H9 (cell line): ENCODE data around the gene SPECC1L. TPM values are rescaled to one million over a fixed set of nuclear protein-coding genes. Genes with fewer than 3 reads are reported as not detected.

ENCODE experiments used
- DNase-seq: peaks from one replicate; pipeline ENCODE4 v3.0.0-alpha.2; 2017
- H2AFZ ChIP-seq: one replicate; pipeline ENCODE4 v1.6.1; 2013; ENCODE audit warnings: mild to moderate bottlenecking, low read length, control low read depth, moderate library complexity
- H2AK5ac ChIP-seq: 2 replicates; pipeline ENCODE4 v1.6.1; 2013; ENCODE audit warnings: low read length, control low read depth, mixed read lengths; ENCODE audit not compliant: insufficient read length
- H2BK120ac ChIP-seq: one replicate; pipeline ENCODE4 v1.6.1; 2013; ENCODE audit warnings: low read depth, mild to moderate bottlenecking, low read length, control low read depth, inconsistent platforms; ENCODE audit not compliant: poor library complexity, severe bottlenecking
- H2BK12ac ChIP-seq: 2 replicates; pipeline ENCODE4 v1.6.1; 2013; ENCODE audit warnings: low read length, control low read depth, mixed read lengths, low read depth; ENCODE audit not compliant: insufficient read length
- H2BK15ac ChIP-seq: 2 replicates; pipeline ENCODE4 v1.6.1; 2013; ENCODE audit warnings: low read depth, low read length, control low read depth
- H2BK20ac ChIP-seq: one replicate; pipeline ENCODE4 v1.6.1; 2013; ENCODE audit warnings: low read depth, mild to moderate bottlenecking, low read length, control low read depth, inconsistent platforms; ENCODE audit not compliant: poor library complexity, severe bottlenecking
- H2BK5ac ChIP-seq: 2 replicates; pipeline ENCODE4 v1.6.1; 2013; ENCODE audit warnings: low read length, control low read depth, mixed read lengths; ENCODE audit not compliant: insufficient read length
- H3K14ac ChIP-seq: 2 replicates; pipeline ENCODE4 v1.6.1; 2013; ENCODE audit warnings: low read length, control low read depth; ENCODE audit not compliant: insufficient read depth
- H3K18ac ChIP-seq: 2 replicates; pipeline ENCODE4 v1.6.1; 2013; ENCODE audit warnings: low read depth, mild to moderate bottlenecking, mixed read lengths, low read length, control low read depth; ENCODE audit not compliant: insufficient read length
- H3K23ac ChIP-seq: 2 replicates; pipeline ENCODE4 v1.6.1; 2013; ENCODE audit warnings: low read length, control low read depth, mixed read lengths, low read depth; ENCODE audit not compliant: insufficient read length
- H3K23me2 ChIP-seq: 2 replicates; pipeline ENCODE4 v1.6.1; 2013; ENCODE audit warnings: low read depth, mild to moderate bottlenecking, mixed read lengths, low read length, control low read depth; ENCODE audit not compliant: insufficient read length, poor library complexity, severe bottlenecking
- H3K27ac ChIP-seq: 2 replicates; pipeline ENCODE4 v1.5.1; 2013; ENCODE audit warnings: low read length, control low read depth, mixed read lengths, low read depth; ENCODE audit not compliant: insufficient read length
- H3K27me3 ChIP-seq: 2 replicates; pipeline ENCODE4 v1.6.1; 2013; ENCODE audit warnings: low read length, control low read depth, inconsistent platforms; ENCODE audit not compliant: insufficient read depth
- H3K4ac ChIP-seq: 2 replicates; pipeline ENCODE4 v1.6.1; 2013; ENCODE audit warnings: low read depth, mild to moderate bottlenecking, control low read depth, inconsistent platforms, low read length, moderate library complexity
- H3K4me1 ChIP-seq: 2 replicates; pipeline ENCODE4 v1.6.1; 2013; ENCODE audit warnings: low read length, control low read depth, inconsistent platforms; ENCODE audit not compliant: insufficient read depth
- H3K4me2 ChIP-seq: 2 replicates; pipeline ENCODE4 v1.6.1; 2013; ENCODE audit warnings: low read length, control low read depth, mixed read lengths; ENCODE audit not compliant: insufficient read length, insufficient read depth
- H3K56ac ChIP-seq: 2 replicates; pipeline ENCODE4 v1.6.1; 2013; ENCODE audit warnings: low read depth, mild to moderate bottlenecking, mixed read lengths, low read length, control low read depth; ENCODE audit not compliant: insufficient read length
- H3K79me1 ChIP-seq: 2 replicates; pipeline ENCODE4 v1.6.1; 2013; ENCODE audit warnings: low read depth, mild to moderate bottlenecking, moderate library complexity, low read length, control low read depth, inconsistent platforms; ENCODE audit not compliant: insufficient read depth, poor library complexity, severe bottlenecking
- H3K79me2 ChIP-seq: 2 replicates; pipeline ENCODE4 v1.6.1; 2013; ENCODE audit warnings: low read length, control low read depth, inconsistent platforms; ENCODE audit not compliant: insufficient read depth
- H3K9ac ChIP-seq: 2 replicates; pipeline ENCODE4 v1.6.1; 2013; ENCODE audit warnings: low read length, control low read depth, mixed read lengths; ENCODE audit not compliant: insufficient read length; ENCODE audit errors: extremely low read depth
- H3K9me3 ChIP-seq: one replicate; pipeline ENCODE4 v1.6.1; 2013; ENCODE audit warnings: low read depth, low read length, inconsistent platforms; ENCODE audit not compliant: control insufficient read depth
- H3T11ph ChIP-seq: one replicate; pipeline ENCODE4 v1.6.1; 2013; ENCODE audit warnings: mild to moderate bottlenecking, low read length, control low read depth, inconsistent platforms
- H4K20me1 ChIP-seq: one replicate; pipeline ENCODE4 v1.6.1; 2013; ENCODE audit not compliant: control insufficient read depth, insufficient read length, insufficient read depth
- H4K5ac ChIP-seq: 2 replicates; pipeline ENCODE4 v1.6.1; 2013; ENCODE audit warnings: low read depth, mild to moderate bottlenecking, mixed read lengths, low read length, control low read depth; ENCODE audit not compliant: insufficient read length
- H4K8ac ChIP-seq: replicated peaks from 2 replicates; pipeline ENCODE4 v1.6.1; 2013; ENCODE audit warnings: low read length, control low read depth, mixed read lengths, low read depth; ENCODE audit not compliant: insufficient read length
- H4K91ac ChIP-seq: 2 replicates; pipeline ENCODE4 v1.6.1; 2013; ENCODE audit warnings: low read depth, mild to moderate bottlenecking, moderate library complexity, mixed read lengths, low read length, control low read depth; ENCODE audit not compliant: insufficient read length
- H3K27ac Mint-ChIP-seq, 3 experiments: 2 replicates in 2 of 3; 3 replicates in 1 of 3; pipeline ENCODE4 v1.8.0; 2020 to 2021; ENCODE audit warnings: mixed read lengths in 3 of 3, mild to moderate bottlenecking in 1 of 3, moderate library complexity in 1 of 3
- H3K27me3 Mint-ChIP-seq: 2 replicates; pipeline ENCODE4 v1.8.0; 2021; ENCODE audit warnings: low read depth, mild to moderate bottlenecking, moderate library complexity, mixed read lengths
- H3K36me3 Mint-ChIP-seq, 3 experiments: 2 replicates in 2 of 3; 3 replicates in 1 of 3; pipeline ENCODE4 v1.8.0; 2020 to 2021; ENCODE audit warnings: low read depth in 3 of 3, mixed read lengths in 3 of 3; ENCODE audit not compliant: insufficient read depth in 1 of 3
- H3K4me1 Mint-ChIP-seq, 2 experiments: 2 replicates each; pipeline ENCODE4 v1.8.0; 2020; ENCODE audit warnings: mixed read lengths in 2 of 2
- H3K4me3 Mint-ChIP-seq, 2 experiments: 2 replicates in 1 of 2; 3 replicates in 1 of 2; pipeline ENCODE4 v1.8.0; 2020 to 2021; ENCODE audit warnings: mild to moderate bottlenecking in 2 of 2, mixed read lengths in 2 of 2, moderate library complexity in 1 of 2
- H3K9me3 Mint-ChIP-seq, 2 experiments: 2 replicates in 1 of 2; 3 replicates in 1 of 2; pipeline ENCODE4 v1.8.0; 2020; ENCODE audit warnings: mild to moderate bottlenecking in 2 of 2, mixed read lengths in 2 of 2, moderate library complexity in 1 of 2
- CTCF ChIP-seq: fragments of 200-600 bp; sonication (generic); conservative IDR thresholded peaks from 3 replicates; pipeline ENCODE4 v1.8.0; 2021; ENCODE audit warnings: antibody characterized with exemption, mild to moderate bottlenecking
- WGBS: extraction: QIAGEN DNeasy Blood & Tissue Kit; methylation state at CpG from one replicate; pipeline ENCODE4 v1.1.7; 2013; ENCODE audit warnings: missing lambda C conversion rate, low lambda C conversion rate, mixed read lengths; ENCODE audit not compliant: insufficient read length; ENCODE audit errors: extremely low coverage; 5-methylcytosine and 5-hydroxymethylcytosine counted together
- total RNA-seq: library from RNA; stranded (reverse); gene quantifications from 2 replicates; pipeline ENCODE4 v1.2.1, GENCODE V29; 2021

The SPECC1L gene
- total RNA-seq, 1 experiment from 2014 or later: 57.1 TPM

- H3K27ac Mint-ChIP-seq: peak overlapping the region in 2 of 3 experiments; percentile 34 to 95; a peak in 2 of 7 replicates
- no peaks in the 10 kb centered on the region for H3K79me1 ChIP-seq
- no peak overlapping the region for H2AFZ ChIP-seq
- no peak overlapping the region for H2BK12ac ChIP-seq
- peaks cover 11% of the 10 kb centered on the region for H3K27me3 Mint-ChIP-seq
- H3K4me1 Mint-ChIP-seq: peaks cover 15 to 25% of the 10 kb centered on the region in 2 experiments
- no peaks in the 10 kb centered on the region for H3K27me3 ChIP-seq
- no peak overlapping the region for H3K4me2 ChIP-seq
- no peak overlapping the region for H4K8ac ChIP-seq
- H2BK5ac ChIP-seq: no peak overlapping the region
- no peak overlapping the region for H3K9ac ChIP-seq
- H3K4me1 ChIP-seq: 0 out of 2 replicates have a peak, but pooled peaks cover 5% of the 10 kb centered on the region
- no peaks in the 10 kb centered on the region for H3K79me2 ChIP-seq
- H3K23ac ChIP-seq: no peak overlapping the region
- WGBS: no CpG with 5 or more reads among the region's 14 CpGs
- H3K4me3 Mint-ChIP-seq: no peak overlapping the region
- H3K36me3 Mint-ChIP-seq: no peaks in the 10 kb centered on the region; a peak in 1 of 7 replicates
- no peak overlapping the region for H4K91ac ChIP-seq
- H2AK5ac ChIP-seq: no peak overlapping the region
- H3T11ph ChIP-seq: no peak overlapping the region
- peaks cover 2% of the 10 kb centered on the region for H4K20me1 ChIP-seq
- no peaks in the 10 kb centered on the region for H3K23me2 ChIP-seq
- H4K5ac ChIP-seq: no peak overlapping the region
- H2BK20ac ChIP-seq: no peak overlapping the region
- no peak overlapping the region for H2BK15ac ChIP-seq
- no peak for DNase-seq
- no peak overlapping the region for H3K18ac ChIP-seq
- H3K27ac ChIP-seq: no peak overlapping the region
- no peak overlapping the region for H3K56ac ChIP-seq
- H3K14ac ChIP-seq: no peak overlapping the region
- no peaks in the 10 kb centered on the region for H3K9me3 ChIP-seq
- no peak overlapping the region for H2BK120ac ChIP-seq
- H3K9me3 Mint-ChIP-seq: no peaks in the 10 kb centered on the region
- TF ChIP-seq CTCF: no peak
- H3K4ac ChIP-seq: no peak overlapping the region
These were observed 160.0 kb downstream of the SPECC1L start for GRCh38 chr22:24430431-24431308.
